ENCODE data around the gene ZNF766.
"Not testable (repeated sequence)": the region's sequence is repeated elsewhere in the genome, so short reads cannot be mapped to it uniquely, and the experiment has no call there.

Gene ZNF766
- total RNA-seq, result 2.8 to 23.0 (median 14.3) reads per million in 17 experiments

GRCh38 chr19:52269338-52270261 is at the start of gene ZNF766:
TSS of gene ZNF766 (plus strand) at chr19:52269587. CDS start at chr19:52269614, 27 bp downstream.
- peak; percentile 97 to 99 (median 98) for DNase-seq

- DNase-seq, result no peak
These were observed 49.8 kb upstream of the ZNF766 start for GRCh38 chr19:52219611-52220010.

GRCh38 chr19:52221031-52221430 is 48.4 kb upstream of the ZNF766 start:
- DNase-seq, result no peak

- DNase-seq, result no peak
These were observed 47.5 kb upstream of the ZNF766 start for GRCh38 chr19:52221831-52222375.

- DNase-seq, result no peak
These were observed 45.2 kb upstream of the ZNF766 start for GRCh38 chr19:52224211-52224610.

GRCh38 chr19:52226652-52227051 is 42.7 kb upstream of the ZNF766 start:
- no peak for DNase-seq

GRCh38 chr19:52227196-52227940 is 42.0 kb upstream of the ZNF766 start:
- no peak for DNase-seq

GRCh38 chr19:52227980-52228379 is 41.4 kb upstream of the ZNF766 start:
- no peak for DNase-seq

- DNase-seq, result no peak
These were observed 39.9 kb upstream of the ZNF766 start for GRCh38 chr19:52229524-52229923.

GRCh38 chr19:52230685-52231084 is 38.7 kb upstream of the ZNF766 start:
- no peak for DNase-seq

GRCh38 chr19:52231154-52231910 is 38.1 kb upstream of the ZNF766 start:
- DNase-seq, result peak in 1 of 4 experiments; percentile 13

GRCh38 chr19:52234406-52234805 is 35.0 kb upstream of the ZNF766 start:
- no peak for DNase-seq

- peak in 1 of 4 experiments; percentile 8 for DNase-seq
These were observed 32.2 kb upstream of the ZNF766 start for GRCh38 chr19:52237197-52237596.

GRCh38 chr19:52237771-52238400 is 31.5 kb upstream of the ZNF766 start:
- DNase-seq, result peak; percentile 68 to 80 (median 72)

- DNase-seq, result no peak
These were observed 25.4 kb upstream of the ZNF766 start for GRCh38 chr19:52244021-52244420.

GRCh38 chr19:52248241-52248640 is 21.1 kb upstream of the ZNF766 start:
- peak; percentile 72 to 87 (median 78) for DNase-seq

GRCh38 chr19:52258426-52258825 is 11.0 kb upstream of the ZNF766 start:
- no peak for DNase-seq

GRCh38 chr19:52265556-52265955 is 3.8 kb upstream of the ZNF766 start:
- DNase-seq, result not testable (repeated sequence)

- DNase-seq, result peak; percentile 12 to 62 (median 48)
These were observed 989 bp downstream of the ZNF766 start for GRCh38 chr19:52270266-52270885.

GRCh38 chr19:52273301-52273700 is 3.9 kb downstream of the ZNF766 start:
- DNase-seq, result no peak

GRCh38 chr19:52274191-52274590 is 4.8 kb downstream of the ZNF766 start:
- no peak for DNase-seq
